Brain pericyte (primary cell): Measurements from ENCODE around the gene SLC7A7.
A peak's percentile ranks its signal among the peaks of the same experiment; 100 is the strongest.
"Not testable (repeated sequence)": the region's sequence is repeated elsewhere in the genome, so short reads cannot be mapped to it uniquely, and the experiment has no call there.

Experiments
- DNase-seq: peaks from one replicate; pipeline ENCODE4 v3.0.0-alpha.2; 2012; ENCODE audit warnings: low read depth, low spot score

The SLC7A7 gene

GRCh38 chr14:22844221-22845102, 29.2 kb upstream of the SLC7A7 start:
- no peak for DNase-seq

DNA sequence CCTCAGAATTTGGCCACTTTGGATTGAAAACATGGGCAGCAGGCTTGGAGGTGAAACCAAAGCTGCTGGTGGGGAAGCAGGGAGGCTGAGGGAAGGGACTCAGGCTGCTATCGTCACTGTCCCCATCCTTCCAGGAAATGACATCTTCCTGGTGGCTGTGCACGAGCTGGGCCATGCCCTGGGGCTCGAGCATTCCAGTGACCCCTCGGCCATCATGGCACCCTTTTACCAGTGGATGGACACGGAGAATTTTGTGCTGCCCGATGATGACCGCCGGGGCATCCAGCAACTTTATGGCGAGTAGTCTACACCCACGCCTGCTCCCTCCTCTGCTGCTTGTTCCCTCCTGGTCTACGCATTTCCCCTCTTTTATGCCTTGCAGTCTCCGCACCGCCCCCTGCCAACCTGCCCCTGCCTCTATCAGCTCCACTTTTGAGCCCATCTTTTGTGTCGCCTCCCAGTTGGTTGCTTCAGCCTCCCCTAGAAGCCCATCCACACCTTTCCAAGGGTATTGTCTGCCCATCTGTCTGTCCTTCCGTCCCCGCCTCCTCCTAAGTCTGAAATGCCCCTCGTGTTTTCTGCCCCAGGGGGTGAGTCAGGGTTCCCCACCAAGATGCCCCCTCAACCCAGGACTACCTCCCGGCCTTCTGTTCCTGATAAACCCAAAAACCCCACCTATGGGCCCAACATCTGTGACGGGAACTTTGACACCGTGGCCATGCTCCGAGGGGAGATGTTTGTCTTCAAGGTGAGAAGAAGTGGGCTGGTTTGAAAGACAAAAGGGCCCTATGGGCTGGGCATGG, 28.1 kb upstream of the SLC7A7 start:
- no peak for DNase-seq

GRCh38 chr14:22842211-22843122, 27.2 kb upstream of the SLC7A7 start:
- no peak for DNase-seq

DNA sequence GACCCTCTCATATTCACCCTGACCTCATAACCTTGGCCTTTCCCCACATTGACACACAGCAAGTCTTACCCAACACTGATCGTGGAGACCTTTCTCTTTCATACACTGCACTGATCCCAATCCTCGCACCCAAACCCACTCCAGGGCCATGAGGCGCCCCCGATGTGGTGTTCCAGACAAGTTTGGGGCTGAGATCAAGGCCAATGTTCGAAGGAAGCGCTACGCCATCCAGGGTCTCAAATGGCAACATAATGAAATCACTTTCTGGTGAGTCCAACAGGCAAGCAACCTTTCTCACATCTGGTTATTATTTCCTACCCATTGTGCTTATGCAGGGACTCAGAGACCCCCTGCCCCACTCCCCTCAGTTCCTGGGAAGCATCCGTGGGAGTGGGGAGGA, 26.5 kb upstream of the SLC7A7 start:
- no peak for DNase-seq

- DNase-seq = no peak
Observed at GRCh38 chr14:22841311-22841710, 26.1 kb upstream of the SLC7A7 start.

DNA sequence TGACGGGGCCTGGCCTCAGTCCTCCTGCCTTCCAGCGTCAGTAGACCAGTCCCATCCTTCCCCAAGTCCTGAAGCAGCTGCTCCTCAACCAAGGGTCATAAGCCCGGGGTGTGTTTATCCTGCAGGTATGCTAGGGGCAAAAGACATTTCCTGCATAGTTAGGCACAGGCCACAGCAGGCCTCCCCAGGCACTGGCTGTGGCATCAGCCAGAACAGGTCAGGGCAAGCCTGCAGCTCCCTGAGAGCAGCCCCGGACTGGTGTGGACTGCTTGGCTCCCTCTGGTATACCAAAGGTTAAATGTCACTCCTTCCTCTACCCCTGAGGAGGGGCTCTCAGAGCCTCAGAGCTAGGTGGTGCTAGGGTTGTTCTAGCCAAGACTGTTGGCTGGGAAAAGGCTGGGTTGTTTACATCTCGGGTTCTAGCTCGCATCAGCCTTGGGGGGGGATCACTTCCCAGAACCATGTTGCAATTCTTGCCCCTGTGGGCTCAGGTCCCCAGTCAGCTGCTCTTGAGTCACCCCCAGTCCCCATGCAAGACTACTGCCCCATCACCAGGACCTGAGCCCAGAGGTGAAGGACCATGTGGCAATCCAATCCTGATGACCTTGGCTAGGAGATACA, 24.0 kb upstream of the SLC7A7 start:
- DNase-seq = no peak

GRCh38 chr14:22838631-22839041, 23.4 kb upstream of the SLC7A7 start:
- DNase-seq = no peak

- DNase-seq = no peak
Observed at GRCh38 chr14:22837750-22838538, 22.7 kb upstream of the SLC7A7 start.

DNA sequence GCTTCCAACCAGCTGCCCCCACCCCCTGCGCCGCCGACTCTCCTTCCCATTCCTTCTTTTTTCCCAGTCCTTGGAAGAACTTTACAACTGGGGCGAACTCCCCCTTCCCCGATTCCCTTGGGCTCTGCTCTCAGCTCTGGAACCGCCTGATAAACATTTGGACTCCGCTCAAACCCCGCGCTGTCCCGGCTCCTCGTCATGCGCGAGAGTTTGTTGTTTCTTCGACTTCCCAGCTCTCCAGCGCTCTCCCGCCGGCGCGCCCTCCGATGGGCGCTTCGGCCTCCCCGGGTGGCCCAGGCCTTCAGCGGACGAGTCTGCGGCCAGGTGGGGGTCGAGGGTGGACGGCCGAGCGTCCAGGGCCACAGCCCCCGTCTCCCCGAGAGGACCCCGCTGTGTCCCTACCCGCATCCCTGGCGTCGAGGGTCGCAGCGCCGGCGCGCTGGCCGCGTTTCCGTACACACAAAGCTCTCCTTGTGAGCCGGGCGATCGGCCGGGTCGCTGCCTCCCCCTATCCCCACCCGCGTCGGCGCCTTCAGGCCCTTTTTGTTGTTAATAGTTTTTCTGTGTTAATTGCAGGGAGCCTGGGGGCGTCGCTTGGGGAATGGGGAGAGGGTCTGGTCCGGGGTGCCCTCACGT, 22.0 kb upstream of the SLC7A7 start:
- DNase-seq = no peak

DNA sequence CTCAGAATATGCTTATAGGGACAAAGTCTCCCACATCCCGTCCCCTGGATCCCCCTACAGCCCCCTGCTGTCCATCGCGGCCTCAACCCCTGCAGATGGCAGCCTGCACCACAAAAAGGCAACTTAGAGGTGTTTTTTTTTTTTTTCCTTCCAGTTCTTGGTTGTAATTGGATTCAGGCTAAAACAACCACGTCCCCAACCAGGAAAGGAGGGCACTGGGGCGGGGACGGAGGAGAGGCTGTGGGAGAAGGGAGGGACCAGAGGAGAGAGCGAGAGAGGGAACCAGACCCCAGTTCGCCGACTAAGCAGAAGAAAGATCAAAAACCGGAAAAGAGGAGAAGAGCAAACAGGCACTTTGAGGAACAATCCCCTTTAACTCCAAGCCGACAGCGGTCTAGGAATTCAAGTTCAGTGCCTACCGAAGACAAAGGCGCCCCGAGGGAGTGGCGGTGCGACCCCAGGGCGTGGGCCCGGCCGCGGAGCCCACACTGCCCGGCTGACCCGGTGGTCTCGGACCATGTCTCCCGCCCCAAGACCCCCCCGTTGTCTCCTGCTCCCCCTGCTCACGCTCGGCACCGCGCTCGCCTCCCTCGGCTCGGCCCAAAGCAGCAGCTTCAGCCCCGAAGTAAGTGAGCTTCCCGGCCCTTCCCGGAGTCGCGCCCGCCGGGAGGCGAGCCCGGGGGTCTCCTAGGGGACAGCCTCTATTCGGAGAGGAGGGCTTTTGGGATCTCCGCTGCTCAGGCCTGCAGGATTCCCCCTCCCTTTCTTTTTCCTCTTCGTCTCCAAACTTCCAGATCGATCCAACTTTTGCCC, 21.3 kb upstream of the SLC7A7 start, which contains the start of gene MMP14:
Gene MMP14 (plus strand): TSS at position 285 of the 813 bp plus-strand sequence. CDS start 233 bp downstream, at position 518.
- peak; percentile 77 for DNase-seq

DNA sequence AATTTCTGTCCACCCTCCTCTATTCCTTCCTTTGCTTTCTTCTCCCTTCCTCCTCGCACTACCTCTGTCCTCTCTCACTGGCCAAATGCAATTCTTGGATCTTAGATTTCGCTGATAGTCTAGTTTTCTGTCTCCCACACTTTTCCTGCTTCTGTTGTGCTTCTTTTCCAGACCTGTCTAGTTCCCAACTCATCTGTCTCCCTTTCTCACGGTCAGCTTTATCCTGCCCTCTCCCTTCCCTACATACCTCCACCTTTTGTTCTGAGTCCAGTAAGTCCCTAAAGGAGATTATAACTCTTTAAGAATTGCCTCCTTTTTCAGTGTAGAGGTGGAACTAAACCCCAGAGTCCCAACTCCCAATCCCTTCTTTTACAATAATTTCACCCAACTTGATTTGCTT, 20.3 kb upstream of the SLC7A7 start:
- DNase-seq = no peak

DNA sequence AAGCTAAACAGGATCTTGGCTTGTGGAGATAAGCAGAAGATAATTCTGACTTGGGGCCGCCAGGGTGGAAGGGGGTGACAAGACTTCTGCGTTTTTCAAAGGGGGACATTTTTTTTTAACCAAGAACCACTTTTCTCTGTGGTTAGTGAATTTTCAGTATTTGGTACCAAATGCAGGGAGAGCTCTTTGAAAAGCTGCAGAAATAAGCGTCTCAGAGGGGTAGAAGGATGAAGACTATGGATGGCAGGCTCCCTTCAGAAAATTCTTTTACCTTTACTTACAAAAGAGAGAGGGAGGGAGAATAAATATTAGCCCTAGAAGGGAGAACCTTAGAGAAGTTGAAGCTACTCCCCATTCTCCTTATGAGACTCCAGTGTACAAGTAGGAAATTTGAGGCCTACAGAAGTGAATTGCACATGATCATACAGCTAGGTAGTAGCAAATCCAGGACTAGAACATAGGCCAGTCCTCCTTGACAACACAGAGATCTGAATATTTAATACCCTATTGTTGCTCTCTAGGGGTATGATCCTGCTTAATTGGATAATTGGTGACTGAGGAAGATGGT, 15.3 kb upstream of the SLC7A7 start:
- no peak for DNase-seq

DNA sequence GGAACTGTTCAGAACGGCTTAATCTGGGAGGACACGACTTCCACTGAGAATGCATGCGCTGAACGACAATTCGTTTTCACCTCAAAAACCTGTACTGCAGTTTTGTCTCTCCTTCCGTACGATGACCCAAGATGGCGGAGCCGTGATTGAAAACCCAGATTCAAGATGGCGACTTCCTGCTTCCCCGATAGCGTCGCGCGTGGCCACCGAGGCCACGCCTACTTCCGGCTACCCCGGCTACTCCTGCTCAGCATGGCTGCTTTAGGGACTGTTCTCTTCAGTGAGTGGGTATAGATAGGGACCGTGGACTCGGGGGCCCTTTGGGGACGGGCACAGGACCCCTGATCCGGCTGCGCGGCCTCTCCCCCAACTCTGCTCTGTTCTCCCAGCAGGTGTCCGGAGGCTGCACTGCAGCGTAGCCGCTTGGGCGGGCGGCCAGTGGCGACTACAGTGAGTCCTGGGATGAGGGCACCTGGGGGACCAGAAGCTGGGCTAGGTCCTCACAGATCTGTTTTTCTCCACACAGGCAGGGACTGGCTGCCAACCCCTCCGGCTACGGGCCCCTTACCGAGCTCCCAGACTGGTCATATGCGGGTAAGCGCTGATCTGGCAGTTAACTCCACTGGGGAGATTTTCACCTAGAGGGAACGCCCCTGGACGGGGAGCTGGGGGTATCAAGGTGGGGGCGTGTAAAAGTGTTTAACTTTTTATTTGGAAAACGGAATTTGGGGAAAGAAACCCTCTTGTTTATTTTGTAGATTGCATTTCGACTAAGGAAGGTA, 14.6 kb upstream of the SLC7A7 start, which contains the start of gene MRPL52:
Gene MRPL52 (plus strand): TSS at position 227 of the 782 bp plus-strand sequence. CDS start 26 bp downstream, at position 253.
- no peak for DNase-seq

GRCh38 chr14:22829076-22829660, 13.9 kb upstream of the SLC7A7 start:
- not testable (repeated sequence) for DNase-seq

- peak; percentile 55 for DNase-seq
Observed at GRCh38 chr14:22824711-22825359, 9.6 kb upstream of the SLC7A7 start.

DNA sequence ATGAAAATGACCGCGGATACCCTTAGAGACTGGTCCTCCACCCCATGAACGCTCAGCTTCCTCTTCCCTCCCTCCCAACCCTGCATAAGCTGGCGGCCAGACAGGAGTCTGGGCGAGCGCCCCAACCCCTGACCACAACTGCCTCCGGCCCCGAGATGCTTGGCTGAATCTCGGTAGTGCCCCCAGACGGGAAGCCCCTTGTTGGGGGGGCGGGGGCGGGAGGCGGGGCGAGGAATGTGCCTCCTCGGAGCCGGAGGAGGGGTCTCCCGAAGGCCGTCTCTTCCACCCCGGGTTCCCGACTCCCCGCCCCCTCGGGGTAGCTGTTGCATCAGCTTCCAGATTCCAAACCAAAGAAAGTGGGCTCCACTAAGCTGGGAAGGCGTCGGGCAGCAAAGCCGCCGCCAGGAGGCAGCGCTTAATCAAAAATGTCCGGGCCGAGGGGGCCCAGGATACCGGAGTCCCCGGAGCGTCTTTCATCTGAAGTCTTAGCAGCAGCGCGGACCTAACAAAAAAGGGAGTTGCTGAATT, 7.4 kb upstream of the SLC7A7 start:
- peak; percentile 33 for DNase-seq
